ENCODE data around the gene ABTB2. TPM values are rescaled to one million over a fixed set of nuclear protein-coding genes. Genes with fewer than 3 reads are reported as not detected.
A peak's percentile ranks its signal among the peaks of the same experiment; 100 is the strongest.

Gene ABTB2
- total RNA-seq, 1 donor from 2014 or later: 24.7 TPM

DNA sequence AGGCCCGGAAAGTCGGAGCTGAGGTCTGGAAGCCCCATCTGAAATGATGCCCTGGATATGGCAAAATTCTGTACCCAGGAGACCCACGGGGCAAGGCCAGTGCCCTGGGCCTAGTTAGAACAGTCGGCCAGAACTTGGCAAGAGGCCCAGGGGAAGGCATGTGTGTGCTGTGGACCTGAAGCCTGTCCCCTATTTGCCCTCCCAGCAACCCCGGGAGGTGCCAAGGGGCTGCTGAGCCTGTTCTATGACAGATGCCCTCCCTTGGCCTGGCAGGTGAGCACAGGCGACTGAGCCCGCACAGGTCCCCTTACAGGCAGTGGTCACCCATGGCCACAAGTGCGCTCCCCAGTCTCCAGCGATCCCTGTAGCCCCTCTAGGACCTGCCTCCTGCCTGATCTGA lies 200.6 kb downstream of the ABTB2 start:
- peak; percentile 58 for DNase-seq
- Histone ChIP-seq H3K9me3 (replicated peaks) (no peaks in the 10 kb centered on the region), H3K4me3 (no peak overlapping the region), H3K27ac (replicated peaks) (peak overlapping the region; percentile 1), H3K4me1 (peaks cover 18% of the 10 kb centered on the region), H3K36me3 (peaks cover 32% of the 10 kb centered on the region), H3K27me3 (ENCODE audit: low read depth) (no peaks in the 10 kb centered on the region)
- intact Hi-C loops (cut with micrococcal nuclease): no loop called here
- TF ChIP-seq, protein P1, sequence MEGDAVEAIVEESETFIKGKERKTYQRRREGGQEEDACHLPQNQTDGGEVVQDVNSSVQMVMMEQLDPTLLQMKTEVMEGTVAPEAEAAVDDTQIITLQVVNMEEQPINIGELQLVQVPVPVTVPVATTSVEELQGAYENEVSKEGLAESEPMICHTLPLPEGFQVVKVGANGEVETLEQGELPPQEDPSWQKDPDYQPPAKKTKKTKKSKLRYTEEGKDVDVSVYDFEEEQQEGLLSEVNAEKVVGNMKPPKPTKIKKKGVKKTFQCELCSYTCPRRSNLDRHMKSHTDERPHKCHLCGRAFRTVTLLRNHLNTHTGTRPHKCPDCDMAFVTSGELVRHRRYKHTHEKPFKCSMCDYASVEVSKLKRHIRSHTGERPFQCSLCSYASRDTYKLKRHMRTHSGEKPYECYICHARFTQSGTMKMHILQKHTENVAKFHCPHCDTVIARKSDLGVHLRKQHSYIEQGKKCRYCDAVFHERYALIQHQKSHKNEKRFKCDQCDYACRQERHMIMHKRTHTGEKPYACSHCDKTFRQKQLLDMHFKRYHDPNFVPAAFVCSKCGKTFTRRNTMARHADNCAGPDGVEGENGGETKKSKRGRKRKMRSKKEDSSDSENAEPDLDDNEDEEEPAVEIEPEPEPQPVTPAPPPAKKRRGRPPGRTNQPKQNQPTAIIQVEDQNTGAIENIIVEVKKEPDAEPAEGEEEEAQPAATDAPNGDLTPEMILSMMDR (IDR thresholded peaks at IDR 0.05; ENCODE audit: borderline replicate concordance): no peak

DNA sequence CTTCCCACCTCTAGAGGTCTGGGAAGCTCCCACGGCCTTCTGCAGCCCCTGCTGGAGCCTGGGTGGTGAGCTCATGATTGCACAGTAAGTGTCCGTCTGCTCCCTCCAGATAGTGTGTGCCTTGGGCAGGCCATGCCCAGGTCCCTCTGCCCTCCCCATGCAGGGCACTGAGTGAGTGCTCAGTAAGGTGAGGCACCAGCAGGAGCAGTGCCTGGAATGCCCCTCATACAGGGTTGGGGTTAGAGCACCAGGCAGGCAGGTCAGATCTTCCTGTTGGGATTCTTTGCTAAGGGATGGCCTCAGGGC lies 202.1 kb downstream of the ABTB2 start:
- TF ChIP-seq, protein P1 (IDR thresholded peaks at IDR 0.05; ENCODE audit: borderline replicate concordance): no peak
- intact Hi-C loops (cut with micrococcal nuclease): no loop called here
- Histone ChIP-seq H3K9me3 (replicated peaks) (no peaks in the 10 kb centered on the region), H3K4me3 (no peak overlapping the region), H3K36me3 (peaks cover 42% of the 10 kb centered on the region), H3K4me1 (peaks cover 19% of the 10 kb centered on the region), H3K27me3 (ENCODE audit: low read depth) (no peaks in the 10 kb centered on the region), H3K27ac (replicated peaks) (peak overlapping the region; percentile 19)
- DNase-seq: no peak

DNA sequence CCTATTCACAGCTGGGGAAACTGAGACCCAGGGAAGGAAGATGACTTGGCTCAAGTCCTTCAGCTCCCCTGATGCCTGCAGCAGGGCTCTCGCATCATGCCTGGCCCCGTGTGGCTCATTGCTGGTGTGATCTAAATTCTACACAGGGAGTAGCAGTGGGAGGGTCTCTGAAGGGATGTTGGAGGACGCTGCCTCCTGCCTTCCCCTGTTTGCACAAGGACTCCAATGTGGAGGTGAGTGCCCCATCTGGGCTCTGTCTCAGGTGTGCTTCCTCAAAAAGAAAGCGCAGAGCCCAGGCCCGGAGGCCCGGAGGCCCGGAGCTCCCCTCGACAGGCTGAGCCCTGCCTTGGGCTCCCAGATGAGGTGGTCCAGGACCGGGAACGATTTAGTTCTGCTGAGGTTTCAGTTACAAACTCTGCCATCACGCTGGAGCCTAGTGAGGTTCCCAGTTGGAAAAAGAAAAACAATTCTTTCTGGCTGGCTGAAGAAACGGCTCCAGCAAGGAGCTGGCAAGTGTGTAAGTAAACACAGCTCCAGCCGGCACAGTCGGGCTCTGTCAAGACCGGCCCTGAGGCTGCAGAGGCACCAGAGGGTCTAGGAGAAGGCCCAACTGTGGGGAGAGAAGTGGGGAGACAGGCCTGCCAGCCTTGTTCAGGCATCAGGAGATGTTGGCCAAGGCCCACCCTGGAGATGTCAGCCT lies 202.6 kb downstream of the ABTB2 start:
- DNase-seq: no peak
- TF ChIP-seq, protein P1 (IDR thresholded peaks at IDR 0.05; ENCODE audit: borderline replicate concordance): no peak

DNA sequence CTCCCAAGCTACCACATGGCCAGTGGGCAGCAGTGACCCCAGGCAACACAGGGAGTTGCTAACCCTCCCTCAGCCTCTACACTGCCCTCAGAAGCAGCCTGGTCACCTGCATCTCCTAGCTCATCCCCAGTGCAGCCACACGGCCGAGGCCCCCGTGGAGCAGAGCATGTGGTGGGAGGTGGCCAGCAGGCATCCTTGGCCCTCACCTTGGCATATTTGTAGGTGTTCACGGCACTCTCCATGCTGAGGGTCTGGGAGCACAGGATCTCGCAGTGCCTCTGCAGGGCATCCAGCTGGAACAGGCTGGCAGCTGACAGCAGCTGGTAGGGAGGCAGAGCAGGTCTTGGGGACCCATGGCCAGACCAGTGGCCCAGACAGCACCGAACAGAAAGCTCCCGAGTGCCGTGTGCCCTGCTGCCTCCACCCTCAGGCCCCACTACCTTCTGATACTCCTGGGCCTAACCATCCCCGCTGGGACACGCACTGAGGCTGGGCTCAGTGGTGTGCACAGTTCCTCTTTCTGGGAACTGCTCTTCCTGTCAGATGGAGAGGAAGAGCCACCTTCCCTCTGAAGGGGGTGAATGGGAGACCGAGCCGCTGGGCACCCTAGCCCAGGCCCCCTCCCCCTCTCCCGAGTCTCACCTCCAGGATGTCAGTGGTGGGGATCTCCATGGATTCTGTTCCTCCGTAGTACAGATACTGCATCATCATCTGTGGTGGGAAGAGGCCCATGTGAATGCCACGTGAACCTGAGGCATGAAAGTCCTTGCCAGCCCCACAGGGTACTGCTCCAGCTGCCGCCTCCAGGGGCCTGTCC lies 203.5 kb downstream of the ABTB2 start:
- no peaks in the 10 kb centered on the region for H3K9me3 ChIP-seq (replicated peaks)
- TF ChIP-seq, protein P1 (IDR thresholded peaks at IDR 0.05; ENCODE audit: borderline replicate concordance): no peak
- H3K27ac ChIP-seq (replicated peaks): no peak overlapping the region
- no peak overlapping the region for H3K4me3 ChIP-seq
- intact Hi-C loops (cut with micrococcal nuclease): no loop called here
- H3K4me1 ChIP-seq: peaks cover 11% of the 10 kb centered on the region
- H3K36me3 ChIP-seq: peaks cover 57% of the 10 kb centered on the region
- DNase-seq: no peak
- no peaks in the 10 kb centered on the region for H3K27me3 ChIP-seq (ENCODE audit: low read depth)

More for the DNA sequence above, 202.6 kb downstream of the ABTB2 start:
- H3K36me3 ChIP-seq: peaks cover 47% of the 10 kb centered on the region
- intact Hi-C loops (cut with micrococcal nuclease): no loop called here
- H3K4me3 ChIP-seq: no peak overlapping the region
- peaks cover 20% of the 10 kb centered on the region for H3K4me1 ChIP-seq
- no peaks in the 10 kb centered on the region for H3K27me3 ChIP-seq (ENCODE audit: low read depth)
- H3K27ac ChIP-seq (replicated peaks): peak overlapping the region; percentile 19
- H3K9me3 ChIP-seq (replicated peaks): no peaks in the 10 kb centered on the region

DNA sequence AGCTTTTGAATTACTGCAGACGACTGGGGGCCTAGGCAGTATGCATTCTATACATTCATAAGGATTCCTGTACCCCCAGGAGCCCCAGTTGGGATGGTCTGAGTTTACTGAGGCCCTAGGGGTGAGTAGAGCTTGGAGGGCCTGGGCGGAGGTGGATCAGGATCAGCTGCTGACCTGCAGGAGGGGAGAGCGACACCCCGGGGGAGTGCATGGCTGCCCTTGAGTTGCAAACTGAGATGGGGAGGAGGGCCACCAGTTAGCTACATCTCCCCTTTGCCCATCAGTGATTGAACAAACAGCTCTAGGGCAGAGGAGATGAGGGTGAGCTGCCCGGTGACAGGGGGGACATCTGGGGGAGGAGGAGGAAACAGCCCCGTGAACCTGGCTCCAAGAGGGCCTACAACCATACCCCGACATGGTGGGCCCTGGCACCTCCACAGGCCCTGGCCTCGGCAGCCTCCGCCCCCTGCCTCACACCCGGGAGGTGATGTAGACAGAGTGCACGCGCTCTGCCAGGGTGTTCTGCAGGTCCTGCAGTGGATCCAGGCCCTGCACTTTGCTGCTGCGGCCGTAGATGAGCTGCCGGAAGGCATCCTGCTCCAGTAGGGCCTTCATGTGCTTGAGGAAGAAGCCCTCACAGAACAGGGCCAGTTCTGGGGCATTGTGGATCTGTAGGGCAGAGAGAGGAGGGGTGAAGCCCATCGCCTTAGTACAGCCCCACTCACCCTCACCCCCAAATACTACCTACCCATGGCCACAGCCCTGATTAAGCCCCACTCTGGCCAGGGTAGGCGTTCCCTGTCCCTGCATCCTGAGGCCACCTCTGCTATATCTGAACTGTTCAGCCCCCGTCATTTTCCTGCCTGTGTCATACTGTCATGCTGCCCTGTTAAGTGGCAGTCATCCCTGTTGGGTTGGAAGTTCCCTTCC lies 205.6 kb downstream of the ABTB2 start:
- Histone ChIP-seq H3K4me3 (no peak overlapping the region), H3K9me3 (replicated peaks) (no peaks in the 10 kb centered on the region), H3K36me3 (peaks cover 70% of the 10 kb centered on the region), H3K27ac (replicated peaks) (no peak overlapping the region), H3K27me3 (ENCODE audit: low read depth) (no peaks in the 10 kb centered on the region), H3K4me1 (peaks cover 6% of the 10 kb centered on the region)
- no peak for DNase-seq
- intact Hi-C loops (cut with micrococcal nuclease): no loop called here
- TF ChIP-seq, protein P1 (IDR thresholded peaks at IDR 0.05; ENCODE audit: borderline replicate concordance): no peak
